NCI-H2227 treated with DMSO at 0.1 percent for 48 hours (cell line): ENCODE data around the gene TAS2R38.

Experiments used
- DNase-seq: peaks from one replicate; lab custom pipeline; 2025; lab: John Stamatoyannopoulos, UW

Gene TAS2R38

DNA sequence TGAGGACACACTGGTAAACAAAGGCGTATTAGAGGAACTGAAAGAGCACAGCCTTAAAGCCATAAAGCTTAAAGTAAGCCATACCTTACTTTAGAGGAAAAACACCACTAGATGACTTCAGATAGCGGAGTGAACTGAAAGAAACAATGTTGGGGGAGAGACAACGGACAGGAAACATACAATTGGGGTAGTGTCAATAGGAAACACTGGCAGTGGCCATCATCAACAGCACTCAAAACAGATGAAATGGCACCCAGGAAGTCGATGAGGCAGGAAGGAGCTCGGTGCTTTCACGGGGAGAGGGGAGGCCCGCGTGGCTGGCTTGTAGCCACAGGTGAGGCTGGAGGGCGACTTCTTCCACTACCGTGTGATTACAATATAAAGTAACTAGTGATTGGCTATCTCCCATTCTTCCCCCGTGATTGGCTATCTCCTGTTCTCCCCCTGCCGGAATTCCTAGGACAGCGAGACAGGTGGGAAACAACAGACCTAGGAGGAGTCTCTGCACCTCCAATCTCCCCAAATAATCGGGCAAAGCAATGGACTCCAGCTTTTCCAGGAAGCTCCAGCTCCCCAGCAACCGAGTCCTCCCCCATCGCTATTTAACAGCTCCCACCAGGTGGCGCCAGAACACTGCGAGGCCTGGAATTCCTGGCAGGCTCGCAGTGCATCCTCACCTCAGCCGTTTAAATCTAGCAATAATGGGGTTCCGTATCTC, 2.4 kb upstream of the TAS2R38 start:
- peak; percentile 9 for DNase-seq

DNA sequence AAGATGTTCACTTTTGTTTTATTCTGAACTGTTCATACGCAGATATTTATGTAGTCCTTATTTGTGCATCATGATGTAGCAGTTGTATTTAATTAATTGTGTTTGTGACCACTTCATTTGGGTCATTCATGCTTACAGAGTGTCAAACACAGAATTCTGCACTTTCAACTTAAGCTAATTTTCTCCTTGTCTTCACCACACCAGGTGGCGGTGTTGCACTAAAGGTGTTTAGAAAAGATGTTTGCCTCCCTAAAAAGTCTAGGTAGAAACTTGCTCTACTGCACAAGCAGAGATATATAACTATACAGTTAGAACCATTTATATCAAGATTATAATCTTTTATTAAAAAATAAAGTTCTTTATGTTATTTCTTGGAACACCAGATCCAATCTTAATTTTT, 1.3 kb upstream of the TAS2R38 start:
- DNase-seq: no peak

DNA sequence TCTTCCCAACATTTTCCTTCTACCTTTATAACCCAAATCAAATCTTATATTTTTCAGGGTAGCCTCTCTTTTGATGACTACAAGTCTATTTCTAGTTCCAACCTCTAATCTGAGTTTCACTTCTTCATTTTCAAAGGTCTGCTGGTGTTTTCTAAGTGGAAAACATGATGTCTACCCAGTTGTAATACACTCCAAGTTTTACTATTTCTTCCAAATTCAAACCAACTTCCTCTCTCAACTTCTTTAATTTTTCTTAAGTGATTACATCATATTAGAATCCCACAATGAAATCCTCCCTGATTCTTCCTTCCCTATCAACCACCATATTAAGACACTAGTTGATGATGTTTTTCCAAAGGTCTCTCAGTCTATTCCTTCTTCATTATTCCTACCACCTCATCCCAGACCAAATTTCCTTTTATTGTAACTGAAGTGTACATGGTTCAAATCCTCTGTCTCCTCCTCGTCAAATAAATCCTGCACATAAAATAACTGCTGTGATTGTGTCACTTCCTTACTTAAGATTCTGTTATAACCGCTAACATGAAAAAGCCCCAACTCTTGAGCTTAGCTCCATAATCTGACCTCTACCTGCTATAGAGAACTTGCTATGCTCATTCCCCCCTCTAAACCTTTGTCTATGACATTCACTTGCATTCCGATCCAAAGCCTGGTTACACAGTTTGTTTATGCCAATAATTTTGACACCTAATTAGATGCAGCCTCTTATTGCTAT, 12.7 kb downstream of the TAS2R38 start:
- DNase-seq: no peak

DNA sequence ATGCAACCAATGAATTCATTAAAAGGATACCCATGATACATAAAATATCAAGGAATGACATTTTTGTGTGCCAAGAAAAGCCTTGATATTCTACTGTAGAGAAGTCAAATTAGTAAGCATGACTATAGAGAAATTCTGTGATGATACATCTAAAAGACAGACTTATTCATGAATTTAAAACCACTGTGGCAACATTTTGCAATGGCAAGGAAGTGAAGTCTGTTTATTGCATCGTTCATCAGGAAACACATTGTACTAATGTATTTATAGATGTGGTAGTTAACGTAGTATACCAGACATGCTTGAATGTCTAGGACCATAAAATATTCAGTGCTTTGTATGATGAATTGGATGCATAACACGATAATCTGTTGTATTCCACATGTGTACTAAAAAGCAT, 17.5 kb downstream of the TAS2R38 start:
- no peak for DNase-seq

DNA sequence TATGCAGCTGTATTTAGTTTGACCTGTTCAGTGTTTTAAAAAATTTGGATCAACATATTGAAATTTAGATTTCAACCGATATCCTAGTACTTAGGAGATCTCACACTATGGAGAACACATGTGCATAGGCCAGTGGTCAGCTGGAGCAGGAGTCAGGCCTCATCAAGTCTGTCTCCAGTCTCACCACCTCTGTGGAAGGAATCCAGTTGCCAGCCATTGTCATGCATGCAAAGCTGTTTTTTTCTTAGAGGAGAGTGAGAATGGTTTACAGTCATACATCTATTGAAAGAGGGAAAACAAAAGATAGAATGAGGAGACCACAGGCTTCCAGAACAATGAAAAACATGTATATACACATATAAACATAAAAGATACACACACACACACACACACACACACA, 19.2 kb downstream of the TAS2R38 start:
- no peak for DNase-seq

DNA sequence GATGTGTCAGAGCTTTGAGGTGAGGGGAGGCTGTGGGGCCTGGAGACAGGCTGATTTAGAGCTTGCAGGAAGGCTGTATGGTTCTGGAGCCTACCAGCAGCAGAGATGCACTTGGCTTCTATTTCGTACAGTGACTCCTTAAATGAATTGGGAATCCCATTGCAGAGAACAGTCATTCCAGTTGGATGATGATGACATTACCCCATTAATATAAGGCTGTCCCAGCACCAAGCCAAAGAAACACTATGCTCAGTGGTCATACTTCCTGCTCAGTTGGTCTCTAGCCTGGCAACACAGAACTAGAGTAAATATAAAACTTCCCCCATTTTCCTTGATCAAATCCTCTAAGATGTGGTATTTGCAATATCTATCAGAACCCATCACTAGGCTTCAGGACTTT, 21.1 kb downstream of the TAS2R38 start:
- DNase-seq: no peak

- DNase-seq: no peak
Measured at GRCh38 chr7:141950806-141951205, 22.8 kb downstream of the TAS2R38 start.

GRCh38 chr7:141949911-141950310, 23.7 kb downstream of the TAS2R38 start:
- DNase-seq: no peak

- no peak for DNase-seq
Measured at GRCh38 chr7:141949451-141949850, 24.1 kb downstream of the TAS2R38 start.

- no peak for DNase-seq
Measured at GRCh38 chr7:141949021-141949420, 24.6 kb downstream of the TAS2R38 start.

- no peak for DNase-seq
Measured at GRCh38 chr7:141946796-141947195, 26.8 kb downstream of the TAS2R38 start, which contains the start of gene CLEC5A. Gene CLEC5A (minus strand): TSS chr7:141946974. CDS start chr7:141946292, 682 bp downstream.

GRCh38 chr7:141945356-141945755, 28.2 kb downstream of the TAS2R38 start:
- no peak for DNase-seq

DNA sequence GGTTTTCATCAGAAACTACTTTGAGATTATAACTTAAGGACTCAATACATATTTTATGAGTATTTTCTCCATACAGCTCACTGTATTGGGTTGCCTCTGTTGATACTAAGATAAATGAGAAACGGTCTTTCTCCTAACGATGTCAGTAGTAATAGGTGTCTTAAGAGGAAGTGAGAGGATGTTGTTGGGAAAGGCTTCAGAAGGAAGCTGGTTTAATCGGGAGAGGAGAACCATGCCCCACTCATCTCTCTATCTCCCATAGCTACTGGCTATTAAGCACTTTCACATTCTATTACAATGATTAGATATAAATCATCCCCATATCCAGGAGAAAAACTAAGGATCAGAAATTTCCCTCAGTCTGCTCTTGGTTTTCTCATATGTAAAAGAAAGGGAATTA, 28.8 kb downstream of the TAS2R38 start:
- no peak for DNase-seq

GRCh38 chr7:141943846-141944245, 29.7 kb downstream of the TAS2R38 start:
- DNase-seq: no peak

- DNase-seq: no peak
Measured at GRCh38 chr7:141941075-141941474, 32.5 kb downstream of the TAS2R38 start.

DNA sequence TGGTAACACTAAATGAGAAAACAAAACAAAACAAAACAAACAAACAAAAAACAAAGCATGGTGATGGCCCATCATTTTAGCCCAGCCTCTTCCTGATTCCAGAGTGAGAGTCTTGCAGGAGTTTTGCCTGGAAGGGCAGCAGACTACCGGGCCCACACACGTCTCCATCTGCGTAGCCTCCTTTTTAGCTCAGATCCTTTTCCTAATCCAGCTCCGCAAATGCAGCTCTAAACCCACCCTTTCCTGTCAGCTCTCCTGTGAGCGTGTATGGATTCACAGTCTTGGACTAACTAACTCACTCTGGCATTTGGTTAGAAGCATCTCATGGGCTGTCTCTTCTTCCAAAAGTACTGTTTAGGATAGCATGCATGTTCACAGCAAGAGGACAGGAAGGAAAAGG, 43.4 kb downstream of the TAS2R38 start:
- DNase-seq: no peak

GRCh38 chr7:141928845-141929195, 44.8 kb downstream of the TAS2R38 start:
- DNase-seq: no peak

- no peak for DNase-seq
Measured at GRCh38 chr7:141928146-141928844, 45.3 kb downstream of the TAS2R38 start.
